H9 (cell line): Measurements from ENCODE around the gene ITIH6. TPM values are rescaled to one million over a fixed set of nuclear protein-coding genes. Genes with fewer than 3 reads are reported as not detected.
"Not testable (repeated sequence)": the region's sequence is repeated elsewhere in the genome, so short reads cannot be mapped to it uniquely, and the experiment has no call there.

ENCODE experiments used
- DNase-seq: peaks from one replicate; pipeline ENCODE4 v3.0.0-alpha.2; 2017
- H2AFZ ChIP-seq: one replicate; pipeline ENCODE4 v1.6.1; 2013; ENCODE audit warnings: mild to moderate bottlenecking, low read length, control low read depth, moderate library complexity
- H2AK5ac ChIP-seq: 2 replicates; pipeline ENCODE4 v1.6.1; 2013; ENCODE audit warnings: low read length, control low read depth, mixed read lengths; ENCODE audit not compliant: insufficient read length
- H2BK120ac ChIP-seq: one replicate; pipeline ENCODE4 v1.6.1; 2013; ENCODE audit warnings: low read depth, mild to moderate bottlenecking, low read length, control low read depth, inconsistent platforms; ENCODE audit not compliant: poor library complexity, severe bottlenecking
- H2BK12ac ChIP-seq: 2 replicates; pipeline ENCODE4 v1.6.1; 2013; ENCODE audit warnings: low read length, control low read depth, mixed read lengths, low read depth; ENCODE audit not compliant: insufficient read length
- H2BK15ac ChIP-seq: 2 replicates; pipeline ENCODE4 v1.6.1; 2013; ENCODE audit warnings: low read depth, low read length, control low read depth
- H2BK20ac ChIP-seq: one replicate; pipeline ENCODE4 v1.6.1; 2013; ENCODE audit warnings: low read depth, mild to moderate bottlenecking, low read length, control low read depth, inconsistent platforms; ENCODE audit not compliant: poor library complexity, severe bottlenecking
- H2BK5ac ChIP-seq: 2 replicates; pipeline ENCODE4 v1.6.1; 2013; ENCODE audit warnings: low read length, control low read depth, mixed read lengths; ENCODE audit not compliant: insufficient read length
- H3K14ac ChIP-seq: 2 replicates; pipeline ENCODE4 v1.6.1; 2013; ENCODE audit warnings: low read length, control low read depth; ENCODE audit not compliant: insufficient read depth
- H3K18ac ChIP-seq: 2 replicates; pipeline ENCODE4 v1.6.1; 2013; ENCODE audit warnings: low read depth, mild to moderate bottlenecking, mixed read lengths, low read length, control low read depth; ENCODE audit not compliant: insufficient read length
- H3K23ac ChIP-seq: 2 replicates; pipeline ENCODE4 v1.6.1; 2013; ENCODE audit warnings: low read length, control low read depth, mixed read lengths, low read depth; ENCODE audit not compliant: insufficient read length
- H3K23me2 ChIP-seq: 2 replicates; pipeline ENCODE4 v1.6.1; 2013; ENCODE audit warnings: low read depth, mild to moderate bottlenecking, mixed read lengths, low read length, control low read depth; ENCODE audit not compliant: insufficient read length, poor library complexity, severe bottlenecking
- H3K27ac ChIP-seq: 2 replicates; pipeline ENCODE4 v1.5.1; 2013; ENCODE audit warnings: low read length, control low read depth, mixed read lengths, low read depth; ENCODE audit not compliant: insufficient read length
- H3K27me3 ChIP-seq: 2 replicates; pipeline ENCODE4 v1.6.1; 2013; ENCODE audit warnings: low read length, control low read depth, inconsistent platforms; ENCODE audit not compliant: insufficient read depth
- H3K4ac ChIP-seq: 2 replicates; pipeline ENCODE4 v1.6.1; 2013; ENCODE audit warnings: low read depth, mild to moderate bottlenecking, control low read depth, inconsistent platforms, low read length, moderate library complexity
- H3K4me1 ChIP-seq: 2 replicates; pipeline ENCODE4 v1.6.1; 2013; ENCODE audit warnings: low read length, control low read depth, inconsistent platforms; ENCODE audit not compliant: insufficient read depth
- H3K4me2 ChIP-seq: 2 replicates; pipeline ENCODE4 v1.6.1; 2013; ENCODE audit warnings: low read length, control low read depth, mixed read lengths; ENCODE audit not compliant: insufficient read length, insufficient read depth
- H3K56ac ChIP-seq: 2 replicates; pipeline ENCODE4 v1.6.1; 2013; ENCODE audit warnings: low read depth, mild to moderate bottlenecking, mixed read lengths, low read length, control low read depth; ENCODE audit not compliant: insufficient read length
- H3K79me1 ChIP-seq: 2 replicates; pipeline ENCODE4 v1.6.1; 2013; ENCODE audit warnings: low read depth, mild to moderate bottlenecking, moderate library complexity, low read length, control low read depth, inconsistent platforms; ENCODE audit not compliant: insufficient read depth, poor library complexity, severe bottlenecking
- H3K79me2 ChIP-seq: 2 replicates; pipeline ENCODE4 v1.6.1; 2013; ENCODE audit warnings: low read length, control low read depth, inconsistent platforms; ENCODE audit not compliant: insufficient read depth
- H3K9ac ChIP-seq: 2 replicates; pipeline ENCODE4 v1.6.1; 2013; ENCODE audit warnings: low read length, control low read depth, mixed read lengths; ENCODE audit not compliant: insufficient read length; ENCODE audit errors: extremely low read depth
- H3K9me3 ChIP-seq: one replicate; pipeline ENCODE4 v1.6.1; 2013; ENCODE audit warnings: low read depth, low read length, inconsistent platforms; ENCODE audit not compliant: control insufficient read depth
- H3T11ph ChIP-seq: one replicate; pipeline ENCODE4 v1.6.1; 2013; ENCODE audit warnings: mild to moderate bottlenecking, low read length, control low read depth, inconsistent platforms
- H4K20me1 ChIP-seq: one replicate; pipeline ENCODE4 v1.6.1; 2013; ENCODE audit not compliant: control insufficient read depth, insufficient read length, insufficient read depth
- H4K5ac ChIP-seq: 2 replicates; pipeline ENCODE4 v1.6.1; 2013; ENCODE audit warnings: low read depth, mild to moderate bottlenecking, mixed read lengths, low read length, control low read depth; ENCODE audit not compliant: insufficient read length
- H4K8ac ChIP-seq: replicated peaks from 2 replicates; pipeline ENCODE4 v1.6.1; 2013; ENCODE audit warnings: low read length, control low read depth, mixed read lengths, low read depth; ENCODE audit not compliant: insufficient read length
- H4K91ac ChIP-seq: 2 replicates; pipeline ENCODE4 v1.6.1; 2013; ENCODE audit warnings: low read depth, mild to moderate bottlenecking, moderate library complexity, mixed read lengths, low read length, control low read depth; ENCODE audit not compliant: insufficient read length
- H3K27ac Mint-ChIP-seq, 3 experiments: 2 replicates in 2 of 3; 3 replicates in 1 of 3; pipeline ENCODE4 v1.8.0; 2020 to 2021; ENCODE audit warnings: mixed read lengths in 3 of 3, mild to moderate bottlenecking in 1 of 3, moderate library complexity in 1 of 3
- H3K27me3 Mint-ChIP-seq: 2 replicates; pipeline ENCODE4 v1.8.0; 2021; ENCODE audit warnings: low read depth, mild to moderate bottlenecking, moderate library complexity, mixed read lengths
- H3K36me3 Mint-ChIP-seq, 3 experiments: 2 replicates in 2 of 3; 3 replicates in 1 of 3; pipeline ENCODE4 v1.8.0; 2020 to 2021; ENCODE audit warnings: low read depth in 3 of 3, mixed read lengths in 3 of 3; ENCODE audit not compliant: insufficient read depth in 1 of 3
- H3K4me1 Mint-ChIP-seq, 2 experiments: 2 replicates each; pipeline ENCODE4 v1.8.0; 2020; ENCODE audit warnings: mixed read lengths in 2 of 2
- H3K4me3 Mint-ChIP-seq, 2 experiments: 2 replicates in 1 of 2; 3 replicates in 1 of 2; pipeline ENCODE4 v1.8.0; 2020 to 2021; ENCODE audit warnings: mild to moderate bottlenecking in 2 of 2, mixed read lengths in 2 of 2, moderate library complexity in 1 of 2
- H3K9me3 Mint-ChIP-seq, 2 experiments: 2 replicates in 1 of 2; 3 replicates in 1 of 2; pipeline ENCODE4 v1.8.0; 2020; ENCODE audit warnings: mild to moderate bottlenecking in 2 of 2, mixed read lengths in 2 of 2, moderate library complexity in 1 of 2
- CTCF ChIP-seq: fragments of 200-600 bp; sonication (generic); conservative IDR thresholded peaks from 3 replicates; pipeline ENCODE4 v1.8.0; 2021; ENCODE audit warnings: antibody characterized with exemption, mild to moderate bottlenecking
- WGBS: extraction: QIAGEN DNeasy Blood & Tissue Kit; methylation state at CpG from one replicate; pipeline ENCODE4 v1.1.7; 2013; ENCODE audit warnings: missing lambda C conversion rate, low lambda C conversion rate, mixed read lengths; ENCODE audit not compliant: insufficient read length; ENCODE audit errors: extremely low coverage; 5-methylcytosine and 5-hydroxymethylcytosine counted together
- total RNA-seq: library from RNA; stranded (reverse); gene quantifications from 2 replicates; pipeline ENCODE4 v1.2.1, GENCODE V29; 2021

ITIH6 gene
- total RNA-seq, 1 experiment from 2014 or later = not detected

- Histone ChIP-seq H2AK5ac (no peak overlapping the region), H2BK12ac (no peak overlapping the region), H4K5ac (no peak overlapping the region), H3K27me3 (no peaks in the 10 kb centered on the region), H4K8ac (no peak overlapping the region), H3T11ph (no peak overlapping the region), H2BK20ac (no peak overlapping the region), H3K27ac (no peak overlapping the region), H2AFZ (no peak overlapping the region), H3K9me3 (peaks cover 40% of the 10 kb centered on the region), H3K4me1 (no peaks in the 10 kb centered on the region), H3K9ac (no peak overlapping the region), H3K14ac (no peak overlapping the region), H3K4me2 (no peak overlapping the region), H3K23me2 (no peaks in the 10 kb centered on the region), H4K20me1 (no peaks in the 10 kb centered on the region), H2BK15ac (no peak overlapping the region), H3K79me1 (no peaks in the 10 kb centered on the region), H2BK120ac (no peak overlapping the region), H3K4ac (no peak overlapping the region), H2BK5ac (no peak overlapping the region), H3K18ac (no peak overlapping the region), H3K79me2 (no peaks in the 10 kb centered on the region), H3K56ac (no peak overlapping the region), H4K91ac (no peak overlapping the region), H3K23ac (no peak overlapping the region)
- WGBS = no CpG with 5 or more reads among the region's 2 CpGs
- DNase-seq = no peak
- H3K27me3 Mint-ChIP-seq = peaks cover 3% of the 10 kb centered on the region
- no peak for TF ChIP-seq CTCF
- peaks cover 50 to 52% of the 10 kb centered on the region in 2 experiments for H3K9me3 Mint-ChIP-seq
- H3K36me3 Mint-ChIP-seq = no peaks in the 10 kb centered on the region; a peak in 1 of 7 replicates
- no peak overlapping the region for H3K27ac Mint-ChIP-seq
- no peaks in the 10 kb centered on the region for H3K4me1 Mint-ChIP-seq
- no peak overlapping the region for H3K4me3 Mint-ChIP-seq
Observed at GRCh38 chrX:54745676-54746075, 52.4 kb downstream of the ITIH6 start.

GRCh38 chrX:54738567-54738966 lies 59.5 kb downstream of the ITIH6 start:
- peaks cover 10 to 22% (median 18%) of the 10 kb centered on the region in 3 experiments for H3K36me3 Mint-ChIP-seq
- H3K27ac Mint-ChIP-seq, H3K14ac ChIP-seq, H3K79me2 ChIP-seq, H3K79me1 ChIP-seq, H2AFZ ChIP-seq, H2AK5ac ChIP-seq, H3K27me3 ChIP-seq, H4K5ac ChIP-seq, H4K91ac ChIP-seq, H3K18ac ChIP-seq, H3K23ac ChIP-seq, DNase-seq, H4K8ac ChIP-seq, H3K4ac ChIP-seq, H2BK20ac ChIP-seq, H3K4me1 Mint-ChIP-seq, H2BK120ac ChIP-seq, H2BK5ac ChIP-seq, H4K20me1 ChIP-seq, H3K56ac ChIP-seq, H3K27ac ChIP-seq, H2BK12ac ChIP-seq, H3K27me3 Mint-ChIP-seq, H2BK15ac ChIP-seq, H3K23me2 ChIP-seq, H3K4me3 Mint-ChIP-seq, H3K4me1 ChIP-seq, H3T11ph ChIP-seq, H3K9ac ChIP-seq, H3K4me2 ChIP-seq: not testable (repeated sequence)
- WGBS = no CpG with 5 or more reads among the region's 6 CpGs
- H3K9me3 Mint-ChIP-seq = peaks cover 83 to 87% of the 10 kb centered on the region in 2 experiments
- peaks cover 11% of the 10 kb centered on the region for H3K9me3 ChIP-seq
